GM18907 (cell line): ENCODE data around the gene PBX2.
"Not testable (repeated sequence)": the region's sequence is repeated elsewhere in the genome, so short reads cannot be mapped to it uniquely, and the experiment has no call there.

Source experiments
- ATAC-seq: cut with Tn5 transposase; IDR thresholded peaks from one replicate; pipeline ENCODE4 v1.9.1; 2021; ENCODE audit warnings: mild to moderate bottlenecking, moderate library complexity; ENCODE audit not compliant: unreplicated experiment

PBX2 gene

DNA sequence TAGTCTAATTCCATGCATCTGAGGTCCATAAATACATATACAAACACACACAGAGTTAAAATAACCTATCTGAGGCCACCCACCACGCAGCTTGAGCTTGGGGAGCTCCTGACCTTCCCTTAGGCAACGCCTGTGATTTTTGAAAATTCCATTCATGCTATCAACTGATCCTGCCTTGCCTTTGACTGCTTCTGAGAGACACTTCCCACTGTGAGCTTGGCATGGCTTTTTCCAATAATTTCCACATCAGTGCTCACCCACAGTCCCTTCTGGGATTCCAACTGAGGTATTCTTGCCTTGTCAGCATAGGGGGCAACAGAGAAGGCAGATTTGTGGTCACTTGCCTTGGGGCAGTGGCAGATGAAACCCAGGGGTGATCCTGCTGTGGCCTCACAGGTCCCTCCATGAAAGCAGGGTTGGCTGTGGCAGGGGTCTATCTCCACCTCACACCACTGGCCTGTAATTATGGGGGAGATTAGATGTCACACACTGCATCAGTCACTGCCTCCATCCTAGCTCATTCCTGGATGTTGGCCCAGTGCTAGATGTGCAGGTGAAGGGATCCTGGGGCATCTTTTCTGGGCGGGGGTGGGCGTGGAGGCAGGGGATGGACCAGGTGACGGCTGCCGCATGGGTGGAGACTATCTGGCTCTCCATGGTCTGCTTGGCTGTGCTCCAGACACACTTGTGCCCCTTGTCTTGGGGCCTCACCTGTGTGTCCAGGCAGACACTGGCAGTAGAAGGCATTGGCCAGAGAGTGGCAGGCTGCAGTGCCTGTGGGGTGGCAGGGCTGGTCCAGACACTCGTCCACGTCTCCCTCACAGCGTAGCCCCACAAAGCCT, 13.6 kb upstream of the PBX2 start:
- no peak for ATAC-seq

DNA sequence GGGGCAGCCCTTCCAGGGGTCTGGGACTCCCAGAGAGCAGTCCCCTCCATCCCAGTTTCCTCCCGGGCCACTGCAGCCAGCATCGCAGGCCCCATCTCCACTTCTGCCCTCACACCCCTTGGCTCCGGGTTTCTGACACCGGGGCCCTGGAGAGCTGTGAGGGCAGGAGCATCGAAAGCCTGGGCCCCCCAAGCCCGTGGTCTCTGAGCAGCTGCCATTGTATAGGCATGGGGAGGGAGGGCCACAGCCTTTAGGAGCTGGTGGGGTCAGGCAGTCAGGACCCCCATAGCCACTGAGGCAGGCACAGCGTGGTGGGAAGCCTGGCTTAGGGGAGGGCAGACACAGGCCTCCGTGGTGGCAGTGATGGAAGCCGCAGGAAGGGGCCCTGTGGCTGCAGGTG, 12.2 kb upstream of the PBX2 start:
- no peak for ATAC-seq

DNA sequence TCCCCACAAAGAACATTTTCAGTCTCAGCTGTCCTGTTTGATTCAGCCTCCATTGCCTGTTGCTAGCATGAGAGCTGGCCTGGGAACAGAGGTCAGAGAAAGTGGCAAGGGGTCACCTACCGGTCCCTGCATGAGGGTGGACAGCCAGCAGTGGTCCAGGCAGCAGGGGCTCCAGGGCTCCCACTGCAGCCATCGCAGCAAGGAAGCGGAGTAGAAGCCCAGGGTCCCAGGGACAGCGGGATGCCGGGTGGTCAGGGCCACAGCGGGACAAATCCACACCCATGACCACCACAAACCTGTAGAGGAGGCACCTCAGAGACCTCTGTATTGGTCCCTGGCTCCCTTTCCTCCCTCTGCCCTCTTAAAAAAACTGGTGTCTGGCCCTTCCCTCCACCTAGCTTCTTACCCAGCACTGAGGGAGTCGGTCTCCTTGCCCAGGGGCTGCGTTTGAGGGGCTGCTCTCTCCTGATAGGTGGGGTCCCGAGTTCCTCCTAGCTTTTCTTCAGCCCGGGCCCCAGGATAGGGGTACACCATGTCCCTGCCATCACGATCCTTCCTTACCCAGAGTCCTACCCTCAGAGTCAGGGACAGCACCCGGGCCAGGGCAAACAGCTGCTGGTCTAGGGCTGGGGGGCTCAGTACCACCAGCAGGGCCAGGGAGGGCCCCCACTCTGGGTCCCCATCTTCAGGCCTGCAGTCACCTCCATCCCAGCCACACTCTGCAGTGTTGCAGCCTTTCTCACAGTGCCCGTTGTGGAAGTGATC, 10.9 kb upstream of the PBX2 start:
- no peak for ATAC-seq

DNA sequence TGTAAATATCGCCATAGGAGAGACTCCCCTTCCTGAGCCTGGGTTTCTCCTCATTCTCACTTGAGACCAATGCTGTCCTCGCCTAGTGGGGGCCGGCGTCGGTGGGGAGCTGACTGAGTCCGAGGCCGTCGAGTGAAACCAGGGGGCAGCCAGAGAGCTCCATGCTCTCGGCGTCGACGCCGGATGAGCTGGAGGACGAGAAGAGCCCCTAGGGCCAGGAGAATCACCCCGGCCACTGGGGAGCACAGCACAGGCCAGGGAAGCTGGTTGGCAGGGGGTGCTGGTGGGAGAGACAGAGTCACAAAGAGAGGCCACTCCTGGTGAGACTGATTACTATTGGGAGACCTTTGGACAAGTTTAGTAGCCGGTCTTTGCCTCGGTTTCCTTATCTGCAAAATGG, 8.9 kb upstream of the PBX2 start:
- ATAC-seq: no peak

DNA sequence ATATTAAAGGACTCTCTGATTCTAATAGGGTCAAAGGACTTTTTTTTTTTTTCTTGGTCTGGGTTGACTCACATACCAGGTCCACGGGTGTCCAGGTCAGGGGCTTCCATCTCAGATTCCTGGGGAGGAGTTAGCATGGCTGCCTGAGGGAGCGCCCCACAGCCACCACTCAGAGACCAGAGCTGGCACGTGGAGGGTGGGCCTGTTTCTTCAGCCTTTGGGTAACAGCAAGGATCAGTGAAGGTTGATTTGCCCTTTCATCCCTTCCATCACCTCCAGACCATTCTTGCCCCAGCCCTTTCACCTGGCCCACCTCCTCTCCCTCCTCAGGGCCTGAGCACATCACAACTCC, 8.3 kb upstream of the PBX2 start:
- ATAC-seq: no peak

DNA sequence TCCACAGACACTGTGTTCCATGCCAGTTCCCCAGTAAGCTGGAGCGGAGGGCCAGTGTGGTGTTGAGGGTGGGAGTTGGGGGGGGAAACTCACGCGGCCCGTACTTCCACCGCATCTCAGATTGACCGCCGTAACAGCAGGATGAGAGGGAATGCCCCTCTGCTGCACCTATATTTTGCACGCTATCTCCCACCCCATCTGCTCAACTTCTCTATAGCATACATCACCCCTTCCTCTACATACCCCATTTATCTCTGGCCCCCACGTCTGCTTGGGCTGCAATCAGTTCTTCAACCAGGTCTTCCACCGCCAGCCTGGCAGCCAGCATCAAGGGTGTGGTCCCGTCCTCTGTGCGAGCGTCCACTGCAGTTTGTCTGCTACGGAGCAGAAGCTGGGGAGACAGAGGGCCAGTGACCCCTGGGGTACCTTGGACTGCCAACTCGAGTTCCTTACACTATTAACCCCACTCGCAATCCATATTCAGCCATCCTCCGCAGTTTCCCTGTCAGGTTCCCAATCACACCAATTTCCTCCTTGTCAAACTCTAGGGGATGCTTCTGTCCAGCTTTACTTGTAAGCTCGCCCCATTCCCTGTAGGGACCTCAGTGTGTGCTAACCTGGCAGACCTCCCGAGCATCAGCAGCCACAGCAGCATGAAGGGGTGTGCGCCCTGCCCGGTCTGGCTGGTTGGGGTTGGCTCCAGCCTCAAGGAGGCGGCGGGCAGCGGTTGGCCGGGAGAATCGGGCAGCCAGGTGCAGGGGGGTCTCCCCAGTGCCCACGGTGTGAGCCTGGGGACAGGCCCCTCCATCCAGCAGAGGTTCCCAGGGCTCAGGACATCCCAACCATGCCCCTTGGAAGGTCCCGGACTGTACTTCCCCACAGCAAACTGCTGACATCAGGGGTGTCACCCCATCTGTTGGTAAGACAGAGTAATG, 6.9 kb upstream of the PBX2 start:
- no peak for ATAC-seq

DNA sequence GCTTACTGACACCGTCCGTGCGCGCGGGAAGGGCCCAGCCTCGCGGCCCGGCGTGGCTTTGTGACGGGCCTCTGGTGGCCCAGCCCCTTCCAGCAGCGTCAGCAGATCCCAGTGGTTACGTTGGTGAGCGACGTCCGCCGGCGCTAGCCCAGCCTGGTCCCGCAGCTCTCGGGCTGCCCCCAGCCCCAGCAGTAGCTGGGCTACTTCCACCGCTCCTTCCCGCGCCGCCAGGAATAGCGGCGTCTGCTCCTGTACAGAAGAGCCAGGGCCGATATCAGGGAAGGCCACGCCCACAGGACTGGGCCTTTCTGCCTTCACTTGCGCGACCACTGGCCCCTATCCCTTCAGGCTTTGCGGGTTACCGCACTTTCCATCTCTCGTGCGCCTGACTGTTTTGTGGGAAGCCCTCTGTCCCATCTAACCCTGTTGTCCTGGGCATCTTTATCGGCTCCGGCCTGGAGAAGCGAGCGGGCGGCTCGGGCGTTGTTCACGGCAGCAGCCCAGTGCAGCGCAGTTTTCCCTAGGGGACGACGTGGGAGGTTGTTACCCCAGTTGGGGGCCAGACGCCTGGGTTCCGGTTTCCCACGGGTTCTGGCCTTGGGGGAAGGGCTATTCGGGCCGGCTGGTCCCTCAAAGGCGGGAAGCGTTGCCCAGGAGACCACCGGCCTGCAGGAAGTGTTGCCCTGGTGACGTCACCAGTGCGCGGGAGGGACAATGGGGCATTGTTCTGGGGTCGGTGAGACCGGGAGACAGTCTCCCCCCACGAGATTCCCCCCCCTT, 6.1 kb upstream of the PBX2 start:
- peak; percentile 77 for ATAC-seq

DNA sequence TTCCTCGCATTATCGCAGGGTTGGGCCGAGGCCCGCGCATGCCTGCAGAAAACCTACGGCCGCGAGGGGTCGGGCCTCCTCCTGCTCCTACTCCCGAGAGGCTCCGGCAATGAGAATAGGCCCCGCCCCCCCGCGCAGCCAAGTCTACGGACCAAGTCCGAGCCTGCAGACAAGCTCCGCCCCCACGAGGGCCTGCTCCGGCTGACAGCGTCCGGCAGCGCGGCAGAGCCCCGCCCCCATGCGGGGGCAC, 5.6 kb upstream of the PBX2 start:
- no peak for ATAC-seq

DNA sequence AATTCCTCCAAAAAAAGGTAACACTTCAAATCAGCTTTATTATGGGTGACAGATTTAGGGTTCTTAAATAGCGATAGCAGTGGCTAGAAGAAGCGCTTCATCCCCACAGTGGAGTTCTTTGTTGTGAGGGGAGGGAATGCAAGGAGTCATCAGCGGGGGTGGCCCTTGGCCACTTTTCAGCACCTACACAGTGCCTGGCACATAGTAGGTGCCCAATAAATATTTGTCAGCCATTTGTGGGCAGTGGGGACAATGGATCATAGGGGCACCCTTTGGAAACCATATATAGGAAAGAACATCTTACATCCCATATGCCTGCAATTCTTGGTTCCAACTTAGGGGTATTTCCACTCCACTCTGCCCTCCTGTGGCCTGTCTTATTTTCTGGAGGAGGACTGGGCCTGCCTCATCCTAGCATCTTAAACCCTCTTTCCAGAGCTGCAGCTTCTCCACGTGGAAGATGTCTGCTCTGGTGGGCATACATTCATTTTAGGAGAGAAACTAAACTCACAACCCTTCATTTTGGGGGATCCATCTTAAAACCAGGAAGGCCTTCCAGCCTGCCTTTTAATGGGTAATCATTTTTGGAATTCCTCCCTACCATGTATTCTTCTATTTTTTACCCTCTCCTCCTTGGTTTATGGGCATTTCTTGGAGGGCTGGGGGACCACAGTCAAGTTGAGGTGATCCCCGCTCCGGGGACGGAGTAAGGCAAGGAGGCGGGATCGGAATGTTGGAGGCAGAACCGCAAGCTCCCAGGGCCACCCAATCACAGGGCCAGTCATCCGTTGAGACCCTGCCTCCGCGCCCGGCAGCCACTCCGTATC, 5.0 kb upstream of the PBX2 start:
- peak; percentile 70 for ATAC-seq

DNA sequence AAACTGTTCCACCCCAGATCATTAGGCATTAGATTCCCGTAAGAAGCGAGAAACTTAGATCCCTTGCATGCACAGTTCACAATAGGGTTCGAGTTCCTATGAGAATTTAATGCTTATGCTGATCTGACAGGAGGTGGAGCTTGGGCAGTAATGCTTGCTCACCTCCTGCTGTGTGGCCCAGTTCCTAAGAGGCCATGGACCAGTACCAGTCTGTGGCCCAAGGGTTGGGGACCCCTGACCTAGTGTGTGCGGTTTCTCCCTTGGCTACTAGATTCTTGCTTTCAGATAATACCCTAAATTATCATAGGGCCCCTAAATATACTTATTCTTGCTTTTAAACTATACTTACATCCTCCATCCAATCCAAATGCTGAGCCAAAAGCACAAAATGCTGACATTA, 4.4 kb upstream of the PBX2 start:
- no peak for ATAC-seq

DNA sequence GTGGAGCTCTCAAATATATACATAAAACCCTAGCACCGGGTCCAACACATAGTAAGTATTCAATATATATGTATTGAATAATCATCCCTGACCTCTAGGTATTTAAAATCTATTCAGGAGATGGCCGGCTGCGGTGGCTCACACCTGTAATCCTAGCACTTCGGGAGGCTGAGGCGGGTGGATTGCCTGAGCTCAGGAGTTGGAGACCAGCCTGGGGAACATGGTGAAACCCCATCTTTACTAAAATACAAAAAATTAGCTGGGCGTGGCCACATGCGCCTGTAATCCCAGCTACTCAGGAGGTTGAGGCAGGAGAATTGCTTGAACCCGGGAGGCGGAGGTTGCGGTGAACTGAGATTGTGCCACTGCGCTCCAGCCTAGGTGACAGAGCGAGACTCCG, 3.1 kb upstream of the PBX2 start:
- ATAC-seq: not testable (repeated sequence)

DNA sequence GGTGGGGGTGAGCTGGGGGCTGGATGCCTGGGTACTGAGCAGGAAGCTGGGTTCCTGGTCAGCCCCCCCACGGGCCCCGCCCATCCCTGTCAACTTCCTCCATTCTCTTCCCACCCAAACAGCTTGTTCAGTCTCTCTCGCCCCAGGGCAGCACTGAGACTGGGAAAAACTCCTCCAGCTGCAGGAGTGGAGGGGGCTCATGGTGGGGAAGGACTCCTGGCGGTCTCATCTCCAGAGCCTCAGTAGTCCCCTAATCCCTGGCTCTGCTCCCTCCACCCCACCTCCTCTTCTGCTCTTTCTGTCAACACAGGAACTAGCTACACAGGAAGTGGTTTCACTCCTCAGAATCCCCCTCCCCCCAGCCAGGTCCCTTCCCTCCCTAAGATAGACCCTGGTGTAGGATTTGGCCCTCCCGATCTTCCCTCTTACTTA, 2.6 kb upstream of the PBX2 start, which contains the start of gene GPSM3:
TSS of gene GPSM3 (minus strand) at position 36 of the 432 bp plus-strand sequence. CDS start 130 bp downstream, outside the sequence.
- ATAC-seq: no peak

DNA sequence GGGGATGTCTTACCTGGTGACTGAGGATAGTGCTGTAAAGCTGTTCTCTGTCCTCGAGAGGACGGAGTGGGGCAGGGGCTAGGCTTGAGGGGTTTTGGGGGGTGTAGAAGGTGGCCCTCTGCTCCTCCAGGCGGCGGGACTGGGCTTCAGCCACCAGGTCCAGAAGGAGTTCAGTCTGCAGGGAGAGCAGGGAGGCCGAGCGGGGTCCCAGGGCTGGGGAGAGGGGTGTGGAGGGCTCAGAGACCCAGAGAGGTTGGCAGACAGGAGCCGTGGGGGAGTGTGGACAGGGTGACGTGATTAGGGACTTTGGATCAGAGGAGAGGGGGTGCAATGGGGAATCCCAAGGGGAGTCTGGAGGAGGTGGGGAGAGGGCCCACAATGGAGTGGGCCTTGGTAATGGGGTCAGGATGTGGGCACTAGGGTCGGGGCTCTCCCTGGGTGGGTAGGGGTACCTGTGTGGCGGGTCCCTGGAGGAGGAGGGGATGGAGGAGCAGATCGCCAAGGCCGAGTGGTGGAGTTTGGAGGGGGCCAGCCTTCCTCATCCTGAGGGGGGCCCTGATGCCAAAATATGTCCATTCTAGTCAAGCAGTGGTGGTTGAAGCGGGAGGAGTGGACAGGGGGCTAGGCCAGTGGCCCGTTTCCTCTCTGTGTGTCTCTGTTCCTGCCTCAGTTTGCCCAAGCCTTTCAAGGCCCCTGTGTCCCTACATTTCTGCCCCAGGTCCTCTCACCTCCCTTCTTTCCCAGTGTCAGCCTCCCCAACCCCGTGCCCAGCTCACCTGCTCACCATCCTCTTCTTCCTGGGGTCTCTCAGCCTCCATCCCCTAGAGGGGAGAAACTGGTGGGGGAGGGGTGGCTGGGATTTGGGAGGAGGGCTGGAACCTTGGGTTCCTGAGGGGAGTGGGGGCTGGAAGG, 1.9 kb upstream of the PBX2 start:
- ATAC-seq: no peak

DNA sequence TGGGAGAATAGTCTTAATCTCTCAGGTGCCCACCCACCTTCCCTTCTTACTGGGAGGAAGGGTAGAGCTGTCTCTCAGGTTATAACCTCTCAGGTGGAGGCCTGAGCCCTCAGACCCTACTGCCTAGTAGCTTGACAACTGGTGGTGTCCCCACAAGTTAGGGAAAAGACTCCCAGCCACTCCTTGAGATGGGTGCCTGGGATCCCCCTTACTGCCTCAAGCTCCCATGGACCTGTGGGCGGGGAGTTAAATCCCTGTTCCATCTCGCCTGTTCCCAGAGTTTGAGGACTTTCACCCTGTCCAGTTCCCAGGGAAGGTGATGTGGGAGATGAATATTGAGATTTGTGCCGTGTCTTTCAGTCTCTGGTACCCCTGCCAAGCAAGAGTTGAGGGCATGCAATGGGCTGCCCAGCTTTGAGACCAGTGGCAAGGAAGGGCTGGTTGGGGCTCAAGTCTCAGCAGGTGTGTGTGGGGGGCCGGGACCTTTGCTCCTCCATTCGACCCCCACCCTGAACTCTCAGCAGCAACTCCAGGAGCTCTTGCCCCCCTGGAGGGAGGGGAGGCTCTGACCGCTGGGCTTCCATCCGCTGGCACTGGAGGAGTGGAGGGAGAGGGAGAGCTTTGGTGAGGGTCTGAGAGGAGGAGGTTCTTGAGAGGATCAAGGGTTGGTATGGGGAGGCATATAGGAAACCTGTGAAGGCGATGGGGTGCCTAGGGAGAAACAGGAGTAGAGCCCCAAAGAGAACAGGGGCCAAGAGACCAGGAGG, 1.1 kb upstream of the PBX2 start:
- ATAC-seq: no peak

DNA sequence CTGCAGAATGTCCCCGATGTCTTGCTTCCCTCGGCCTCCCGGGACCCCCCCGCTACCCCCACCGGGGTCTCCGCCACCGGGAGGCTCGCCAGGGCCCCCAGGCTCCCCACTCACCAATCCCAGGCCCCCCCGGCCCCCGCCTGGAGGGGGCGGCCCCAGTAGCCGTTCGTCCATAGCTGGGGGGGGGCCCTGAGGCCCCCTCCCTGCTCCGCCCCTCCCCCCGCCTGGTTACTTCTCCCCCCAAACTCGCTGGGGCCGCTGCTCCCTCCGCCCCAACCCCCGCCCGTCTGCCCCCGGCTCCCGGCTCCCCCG, 304 bp downstream of the PBX2 start:
- ATAC-seq: no peak

DNA sequence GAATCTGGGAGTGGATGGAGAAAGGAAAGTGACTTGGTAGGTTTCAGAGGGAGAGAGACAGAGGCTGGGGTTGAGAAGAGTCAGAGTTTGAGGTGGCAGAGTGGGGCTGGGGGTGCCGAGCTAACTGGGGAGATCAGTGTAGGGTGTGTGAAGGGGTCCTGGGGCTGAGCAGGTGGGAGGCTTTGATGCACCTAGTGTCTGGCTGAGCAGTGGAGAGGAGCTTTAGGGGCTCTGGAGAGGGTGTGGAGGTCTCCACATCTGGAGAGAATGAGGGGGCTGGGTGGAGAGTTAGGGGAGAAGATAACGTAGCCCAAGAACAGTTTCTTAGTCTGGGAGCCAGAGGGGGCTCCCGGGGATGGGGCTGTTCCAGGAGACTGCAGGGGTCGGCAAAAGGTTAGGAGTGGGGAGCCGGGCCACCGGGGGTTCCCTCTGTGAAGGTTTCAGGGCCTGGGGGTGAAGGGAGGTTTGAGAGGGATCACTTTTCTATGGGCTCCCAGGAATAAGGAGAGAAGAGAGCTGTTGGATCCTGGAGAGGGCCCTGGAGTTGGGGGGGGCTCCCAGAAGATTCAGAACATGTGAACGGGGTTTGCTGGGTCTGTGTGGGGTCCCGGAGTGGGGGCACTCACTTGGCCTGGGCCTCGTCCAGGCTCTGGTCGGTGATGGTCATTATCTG, 797 bp downstream of the PBX2 start:
- no peak for ATAC-seq

DNA sequence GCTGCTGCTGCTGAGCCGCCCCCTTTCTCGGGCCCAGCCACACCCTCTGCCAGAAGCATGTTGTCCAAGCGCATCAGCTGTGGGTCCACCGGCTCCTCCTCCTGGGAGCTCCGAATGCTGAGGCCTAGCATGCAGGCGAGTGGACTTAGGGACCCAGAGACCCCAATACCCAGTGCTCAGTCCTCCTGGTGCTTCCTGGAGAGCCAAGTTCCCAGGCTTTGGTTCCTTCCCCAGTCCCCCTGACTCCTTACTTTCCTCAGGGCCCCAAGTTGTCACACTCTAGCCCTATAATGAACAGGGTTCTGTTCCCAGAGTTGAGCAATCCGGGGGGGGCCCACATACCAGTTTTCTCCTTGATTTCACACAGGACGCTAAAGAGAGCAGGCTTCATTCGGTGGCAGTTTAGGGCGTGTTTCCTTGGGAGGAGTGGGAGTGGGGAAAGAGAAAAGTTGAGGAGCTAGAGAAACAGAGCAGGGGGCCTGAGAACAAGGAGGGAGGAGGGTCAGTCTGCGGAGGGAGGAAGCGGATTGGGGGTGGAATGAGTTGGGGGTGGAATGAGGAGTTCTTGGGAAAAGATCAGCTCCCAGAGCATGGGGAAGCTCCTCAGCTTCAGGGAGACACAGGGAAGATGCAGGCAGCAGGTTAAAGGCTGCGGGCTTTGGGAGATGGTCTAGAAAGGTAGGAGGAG, 1.5 kb downstream of the PBX2 start:
- ATAC-seq: no peak
